Vagina (tissue), 2 donors: ENCODE measurements around the gene DENND1A.

Source experiments
- CTCF ChIP-seq, 3 experiments: fragments of 450-650 bp in 2 of 3; fragments of 200-600 bp in 1 of 3; sonication (generic) in 1 of 3; IDR thresholded peaks; one replicate each; pipeline ENCODE4 v1.5.1; 2017 to 2019; ENCODE audit warnings: antibody characterized with exemption in 3 of 3, mild to moderate bottlenecking in 2 of 3, moderate library complexity in 2 of 3
- POLR2A ChIP-seq, 2 donors: fragments of 450-650 bp; IDR thresholded peaks; one replicate each; pipeline ENCODE4 v1.6.1; 2017; ENCODE audit warnings: antibody characterized with exemption in 2 of 2, mild to moderate bottlenecking in 2 of 2, moderate library complexity in 2 of 2
- POLR2AphosphoS5 ChIP-seq, 2 donors: sonication (generic); formaldehyde crosslinking; IDR thresholded peaks; one replicate each; pipeline ENCODE4 v1.9.0; 2017; ENCODE audit warnings: antibody characterized with exemption in 2 of 2, mild to moderate bottlenecking in 2 of 2, low read depth in 1 of 2; ENCODE audit not compliant: insufficient read depth in 1 of 2

GRCh38 chr9:123741214-123741613, 188.7 kb downstream of the DENND1A start:
- no peak for TF ChIP-seq POLR2AphosphoS5 (IDR thresholded peaks at IDR 0.05; ENCODE audit: insufficient read depth in 1 of 2, low read depth in 1 of 2)
- TF ChIP-seq CTCF (IDR thresholded peaks at IDR 0.05), result no peak
- no peak for TF ChIP-seq POLR2A (IDR thresholded peaks at IDR 0.05)
